ENCODE measurements around the gene SH3BGRL2. TPM values are rescaled to one million over a fixed set of nuclear protein-coding genes. Genes with fewer than 3 reads are reported as not detected.

Gene SH3BGRL2
- total and polyA plus RNA-seq, 2 of the 8 experiments (the other 6 are each of a cell fraction or from before 2014, with no cell fraction given): 6.0 to 20.3 TPM

DNA sequence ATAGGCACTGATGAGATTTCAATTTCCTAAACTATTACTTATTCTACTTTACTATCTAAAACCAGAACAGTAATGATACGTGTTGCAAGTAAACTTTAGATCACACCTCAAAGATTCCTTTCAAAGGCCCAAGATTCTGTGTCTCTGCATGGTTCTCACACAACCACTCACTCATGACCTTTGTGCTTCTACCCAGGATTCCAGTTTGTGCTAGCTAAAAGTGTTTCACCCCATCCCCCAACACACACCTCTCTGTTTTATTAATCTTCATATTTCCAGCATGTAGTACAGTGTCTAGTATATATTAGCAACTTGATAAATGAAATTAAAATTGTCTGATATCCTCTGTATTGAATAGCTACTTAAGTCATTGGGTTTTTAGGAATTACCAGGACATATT, 8.8 kb upstream of the SH3BGRL2 start:
- Histone ChIP-seq H3K4me2 (ENCODE audit: insufficient read depth in 1 of 2, low read depth in 2 of 2, low read length in 2 of 2) (no peak overlapping the region), H3K18ac (ENCODE audit: extremely low read depth, low read length) (no peak overlapping the region), H3K4ac (replicated peaks; ENCODE audit: insufficient read length, low read depth, low read length) (no peak overlapping the region), H3K79me2 (ENCODE audit: control insufficient read depth in 1 of 2, insufficient read depth in 2 of 2, low read length in 2 of 2) (no peaks in the 10 kb centered on the region), H4K91ac (replicated peaks; ENCODE audit: insufficient read length, low read length) (no peak overlapping the region), H2BK12ac (ENCODE audit: low read depth, low read length) (no peak overlapping the region), H3K4me1 (replicated peaks in 1 of 4; ENCODE audit: control insufficient read depth in 3 of 4, insufficient read depth in 4 of 4, low read length in 3 of 4) (no peaks in the 10 kb centered on the region), H3K79me1 (ENCODE audit: low read depth, low read length) (no peaks in the 10 kb centered on the region), H2AK5ac (ENCODE audit: low read depth, low read length) (no peak overlapping the region), H4K20me1 (replicated peaks in 1 of 2; ENCODE audit: control insufficient read depth in 1 of 2, insufficient read depth in 2 of 2, low read length in 2 of 2) (no peaks in the 10 kb centered on the region), H2AFZ (ENCODE audit: low read length) (no peak overlapping the region), H3K14ac (ENCODE audit: insufficient read length) (no peak overlapping the region), H4K8ac (ENCODE audit: extremely low read depth, insufficient read depth, low read length) (no peak overlapping the region), H3K9me3 (ENCODE audit: insufficient read depth in 2 of 2, low read depth in 1 of 2, low read length in 1 of 2) (no peaks in the 10 kb centered on the region), H2BK15ac (ENCODE audit: low read length) (no peak overlapping the region), H3K4me3 (ENCODE audit: extremely low read depth in 1 of 4, insufficient read depth in 2 of 4, low read depth in 3 of 4, low read length in 4 of 4) (no peak overlapping the region), H2BK5ac (ENCODE audit: low read depth, low read length) (no peak overlapping the region), H2BK20ac (ENCODE audit: low read length) (no peak overlapping the region), H4K5ac (ENCODE audit: insufficient read length, low read depth, low read length) (no peak overlapping the region), H3K27me3 (replicated peaks in 1 of 4; ENCODE audit: control insufficient read depth in 3 of 4, extremely low read depth in 1 of 4, insufficient read depth in 3 of 4, low read length in 3 of 4) (no peaks in the 10 kb centered on the region), H3K56ac (replicated peaks; ENCODE audit: insufficient read length, low read depth, low read length) (no peak overlapping the region), H2BK120ac (replicated peaks; ENCODE audit: low read depth, low read length) (no peak overlapping the region), H3K9ac (replicated peaks in 1 of 4; ENCODE audit: extremely low read depth in 1 of 4, low read depth in 3 of 4, low read length in 3 of 4) (no peak overlapping the region), H3K27ac (ENCODE audit: low read depth, low read length) (no peak overlapping the region), H3K23me2 (ENCODE audit: low read depth, low read length) (no peaks in the 10 kb centered on the region), H3K23ac (ENCODE audit: insufficient read length) (no peak overlapping the region), H3K36me3 (ENCODE audit: control insufficient read depth in 2 of 4, insufficient read depth in 4 of 4, low read length in 3 of 4) (no peaks in the 10 kb centered on the region)
- FAIRE-seq: no peak
- no peak for DNase-seq (ENCODE audit: low read depth in 1 of 2, low spot score in 2 of 2)
- WGBS, 2 experiments (ENCODE audit: extremely low coverage in 1 of 2, insufficient coverage in 1 of 2, insufficient read length in 1 of 2, insufficient replicate concordance in 2 of 2, low coverage in 1 of 2, low lambda C conversion rate in 2 of 2, missing lambda C conversion rate in 1 of 2): 80% methylated on average over 1 of the region's 1 CpG; no CpG with 5 or more reads in 1 of the 2 experiments
- TF ChIP-seq NANOG (IDR thresholded peaks at IDR 0.05; ENCODE audit: insufficient read depth, low read depth, low read length, poor library complexity, severe bottlenecking) (no peak), SRF (IDR thresholded peaks at IDR 0.05; ENCODE audit: low read depth, low read length) (no peak), SIN3A (conservative IDR thresholded peaks at IDR 0.05 in 1 of 2, IDR thresholded peaks at IDR 0.05 in 1 of 2; ENCODE audit: low read depth in 1 of 2, low read length in 2 of 2) (no peak)
- TF ChIP-seq, protein P1, sequence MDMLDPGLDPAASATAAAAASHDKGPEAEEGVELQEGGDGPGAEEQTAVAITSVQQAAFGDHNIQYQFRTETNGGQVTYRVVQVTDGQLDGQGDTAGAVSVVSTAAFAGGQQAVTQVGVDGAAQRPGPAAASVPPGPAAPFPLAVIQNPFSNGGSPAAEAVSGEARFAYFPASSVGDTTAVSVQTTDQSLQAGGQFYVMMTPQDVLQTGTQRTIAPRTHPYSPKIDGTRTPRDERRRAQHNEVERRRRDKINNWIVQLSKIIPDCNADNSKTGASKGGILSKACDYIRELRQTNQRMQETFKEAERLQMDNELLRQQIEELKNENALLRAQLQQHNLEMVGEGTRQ (IDR thresholded peaks at IDR 0.05; ENCODE audit: low read length): no peak
- TF ChIP-seq, protein P2, sequence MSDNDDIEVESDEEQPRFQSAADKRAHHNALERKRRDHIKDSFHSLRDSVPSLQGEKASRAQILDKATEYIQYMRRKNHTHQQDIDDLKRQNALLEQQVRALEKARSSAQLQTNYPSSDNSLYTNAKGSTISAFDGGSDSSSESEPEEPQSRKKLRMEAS (IDR thresholded peaks at IDR 0.05): no peak
- ChIA-PET POLR2A (ENCODE audit: partially characterized antibody) (interaction anchor here (2.9 kb wide), 1 partner anchor 9 kb away, joined by 10 read pairs; the partner anchor contains the start of gene SH3BGRL2), CTCF (ENCODE audit: partially characterized antibody) (interaction anchor here (1.1 to 2.0 kb wide), 5 partner anchors 10 to 92 kb away, joined by 3 to 4 read pairs (median 3); no protein-coding TSS in a partner anchor)

Data from H1 (cell line).